ENCODE measurements around the gene KCNH4. TPM values are rescaled to one million over a fixed set of nuclear protein-coding genes. Genes with fewer than 3 reads are reported as not detected.

KCNH4 gene
- total RNA-seq, 1 experiment from 2014 or later: not detected

DNA sequence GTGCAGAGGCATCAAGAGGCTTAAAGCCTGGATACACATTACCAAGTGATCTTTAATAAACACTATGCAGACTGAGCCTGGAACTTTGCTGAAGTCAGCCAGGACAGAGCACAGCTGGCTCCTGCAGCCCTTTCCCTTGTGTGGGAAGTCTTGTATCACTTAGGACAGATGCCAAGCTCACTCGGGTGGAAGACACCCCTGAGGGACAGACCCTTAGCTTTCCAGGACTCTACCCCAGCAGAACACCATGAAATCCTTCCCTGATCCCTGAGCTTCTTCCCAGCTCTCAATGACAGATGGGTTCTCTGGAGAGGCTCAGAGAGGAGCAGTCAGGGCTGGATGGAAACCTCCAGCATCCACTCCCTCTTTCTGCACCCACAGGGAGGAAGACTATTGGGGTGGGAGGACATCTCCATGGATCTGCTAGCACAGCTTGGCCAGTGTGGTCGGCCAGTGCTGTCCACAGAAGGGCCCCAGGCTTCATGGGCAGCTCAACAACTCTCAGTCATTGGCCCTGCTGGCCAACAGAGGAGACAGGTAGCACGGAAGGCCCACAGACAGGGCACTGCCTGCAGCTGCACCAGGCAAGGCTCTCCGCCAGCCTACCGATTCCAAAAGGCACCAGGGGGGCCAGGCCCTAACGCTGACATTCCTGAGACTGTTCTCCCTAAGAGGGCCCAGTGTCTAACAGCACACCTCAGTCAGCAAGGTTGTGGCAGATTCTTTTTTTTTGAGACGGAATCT is 42.0 kb downstream of the KCNH4 start:
- no peak for DNase-seq (ENCODE audit: low spot score)

- DNase-seq (ENCODE audit: low spot score): no peak
Measured at GRCh38 chr17:42136654-42137051, 44.3 kb downstream of the KCNH4 start.

- DNase-seq (ENCODE audit: low spot score): peak; percentile 91
Measured at GRCh38 chr17:42135664-42136653, 45.0 kb downstream of the KCNH4 start.

- no peak for DNase-seq (ENCODE audit: low spot score)
Measured at GRCh38 chr17:42135151-42135550, 45.8 kb downstream of the KCNH4 start.

GRCh38 chr17:42133461-42134041 is 47.4 kb downstream of the KCNH4 start:
- DNase-seq (ENCODE audit: low spot score): no peak

- DNase-seq (ENCODE audit: low spot score): peak; percentile 63
Measured at GRCh38 chr17:42132941-42133340, 48.0 kb downstream of the KCNH4 start.

DNA sequence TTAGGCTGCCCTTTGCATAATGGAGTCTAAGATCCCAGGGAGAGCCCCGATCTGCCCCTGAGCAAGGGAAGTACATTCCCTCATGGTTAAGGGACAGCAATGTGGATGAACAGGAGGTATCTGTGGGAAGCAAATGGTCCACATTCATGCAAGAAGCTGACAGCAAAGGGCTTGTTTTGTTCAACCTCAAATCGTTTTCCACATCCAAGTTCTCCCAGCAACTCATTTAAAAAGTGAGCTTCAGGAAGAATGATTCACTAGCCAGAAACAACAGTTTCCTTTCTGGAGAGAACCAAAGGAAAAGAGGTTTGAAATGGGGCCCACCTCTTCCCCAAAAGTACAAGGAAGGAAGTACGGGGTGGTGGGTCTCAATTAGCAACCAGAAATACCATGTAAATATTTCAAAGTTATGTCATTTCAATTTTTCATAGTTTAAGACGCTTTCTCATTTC is 48.9 kb downstream of the KCNH4 start:
- no peak for DNase-seq (ENCODE audit: low spot score)

DNA sequence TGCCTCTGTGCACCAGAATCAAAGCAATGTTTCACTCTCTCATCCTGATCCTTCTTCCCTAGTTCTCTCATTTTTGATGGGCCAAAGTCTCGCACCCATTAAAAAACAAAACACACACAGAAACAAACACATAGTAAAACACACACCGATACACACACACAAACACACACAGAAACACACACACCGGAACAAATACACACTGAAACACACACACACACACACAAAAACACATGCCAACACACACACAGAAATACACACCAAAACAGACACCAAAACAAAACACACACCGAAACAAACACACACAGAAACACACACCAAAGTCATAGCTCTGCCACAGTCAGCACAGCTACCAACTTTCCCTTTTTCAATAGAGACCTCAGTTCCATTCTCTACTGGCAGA is 49.7 kb downstream of the KCNH4 start:
- DNase-seq (ENCODE audit: low spot score): no peak

DNA sequence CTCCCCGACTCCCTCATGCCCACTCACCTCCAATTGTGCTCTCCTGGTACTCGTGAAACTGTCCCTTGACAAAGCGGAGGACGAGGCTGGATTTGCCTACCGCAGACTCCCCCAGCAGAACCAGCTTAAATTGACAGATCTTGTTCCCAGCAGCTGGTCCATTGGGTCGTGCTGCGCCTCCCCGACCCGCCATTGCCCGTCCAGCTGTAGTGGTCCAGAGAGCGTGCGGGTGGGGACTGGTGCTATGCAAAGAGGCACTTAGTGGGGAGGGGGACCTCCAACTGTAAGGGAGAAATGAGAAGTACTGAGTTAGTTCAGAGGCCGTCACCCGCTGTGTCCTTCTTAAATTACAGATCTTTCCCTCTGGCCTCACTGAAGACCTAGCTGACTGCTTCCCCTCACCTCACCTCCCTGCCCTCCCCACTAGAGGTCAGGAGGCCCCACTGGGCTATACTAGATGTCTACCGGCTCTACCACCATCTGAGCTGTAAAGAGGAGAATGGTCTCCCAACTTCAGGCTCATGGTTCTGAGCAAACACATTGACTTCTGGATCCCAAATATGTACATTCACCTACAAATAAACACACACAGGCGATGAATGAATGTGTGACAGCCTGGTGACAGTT is 50.5 kb downstream of the KCNH4 start:
- DNase-seq (ENCODE audit: low spot score): no peak

DNA sequence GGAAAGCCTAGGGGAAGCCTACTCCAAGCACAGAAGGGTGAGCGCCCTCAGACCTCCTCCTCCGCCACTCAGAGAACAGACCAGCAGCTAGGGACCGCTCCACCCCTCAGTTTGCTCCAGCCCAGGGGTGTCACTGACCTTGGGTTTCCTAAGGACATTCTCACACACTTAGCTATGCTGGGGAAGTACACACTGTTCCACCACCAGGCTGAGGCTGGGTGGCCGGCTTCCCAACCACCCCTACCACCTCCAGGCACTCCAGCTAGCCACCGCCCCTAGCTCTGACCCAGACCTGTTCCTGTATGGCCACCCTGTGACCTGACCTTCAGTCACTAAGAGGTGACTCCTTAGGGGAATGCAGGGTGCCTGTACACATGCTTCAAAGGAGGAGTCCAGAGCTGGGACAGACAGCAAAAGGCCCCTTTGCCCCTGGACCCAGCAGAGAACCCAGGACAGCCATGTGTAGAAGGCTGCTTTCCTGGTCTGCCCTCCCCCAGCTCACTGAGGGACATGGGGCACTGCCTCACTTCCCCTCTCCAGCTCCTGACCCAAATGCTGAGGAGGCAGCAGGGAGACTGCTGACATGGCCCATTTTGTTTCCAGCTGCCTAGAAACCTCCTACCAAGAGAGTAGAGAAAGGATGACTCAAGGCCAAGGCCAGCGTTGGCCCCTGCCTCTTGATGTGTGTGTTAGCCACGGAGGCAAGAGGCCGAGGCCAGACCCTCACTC is 51.7 kb downstream of the KCNH4 start:
- DNase-seq (ENCODE audit: low spot score): no peak

DNA sequence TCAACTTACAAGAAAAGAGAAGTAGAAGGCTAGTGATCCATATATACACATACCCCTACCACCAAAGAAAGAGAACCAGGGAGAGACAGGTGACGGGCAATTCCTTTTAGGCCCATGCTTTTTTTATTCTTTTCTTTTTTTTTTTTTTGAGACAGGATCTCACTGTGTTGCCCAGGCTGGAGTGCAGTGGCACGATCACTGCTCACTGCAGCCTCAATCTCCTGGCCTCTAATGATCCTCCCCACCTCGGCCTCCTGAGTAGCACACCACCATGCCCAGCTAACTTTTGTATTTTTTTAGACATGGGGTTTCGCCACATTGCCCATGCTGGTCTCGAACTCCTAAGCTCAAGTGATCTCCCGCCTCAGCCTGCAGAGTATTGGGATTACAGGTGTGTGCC is 53.5 kb downstream of the KCNH4 start:
- DNase-seq (ENCODE audit: low spot score): no peak

- DNase-seq (ENCODE audit: low spot score): no peak
Measured at GRCh38 chr17:42126836-42127235, 54.1 kb downstream of the KCNH4 start.

GRCh38 chr17:42125565-42125964 is 55.4 kb downstream of the KCNH4 start:
- DNase-seq (ENCODE audit: low spot score): no peak

DNA sequence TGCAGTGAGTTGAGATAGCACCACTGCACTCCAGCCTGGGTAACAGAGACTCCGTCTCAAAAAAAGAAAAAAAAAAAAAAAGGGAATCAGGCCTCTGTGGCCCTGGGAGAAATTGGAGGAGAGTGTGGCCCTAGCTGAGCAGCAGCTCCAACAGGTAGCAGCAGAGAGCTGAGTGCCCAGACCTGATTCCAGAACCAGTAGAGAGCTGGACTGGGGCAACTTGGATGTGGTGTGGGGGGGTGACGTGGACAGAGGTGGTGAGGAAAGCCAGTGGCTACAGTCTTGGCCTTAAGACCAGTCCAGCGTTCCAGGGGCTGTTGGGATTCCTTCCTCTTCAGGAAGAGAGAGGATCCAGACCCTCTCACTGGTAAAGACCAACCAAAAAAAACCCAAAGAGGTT is 56.7 kb downstream of the KCNH4 start:
- DNase-seq (ENCODE audit: low spot score): no peak

DNA sequence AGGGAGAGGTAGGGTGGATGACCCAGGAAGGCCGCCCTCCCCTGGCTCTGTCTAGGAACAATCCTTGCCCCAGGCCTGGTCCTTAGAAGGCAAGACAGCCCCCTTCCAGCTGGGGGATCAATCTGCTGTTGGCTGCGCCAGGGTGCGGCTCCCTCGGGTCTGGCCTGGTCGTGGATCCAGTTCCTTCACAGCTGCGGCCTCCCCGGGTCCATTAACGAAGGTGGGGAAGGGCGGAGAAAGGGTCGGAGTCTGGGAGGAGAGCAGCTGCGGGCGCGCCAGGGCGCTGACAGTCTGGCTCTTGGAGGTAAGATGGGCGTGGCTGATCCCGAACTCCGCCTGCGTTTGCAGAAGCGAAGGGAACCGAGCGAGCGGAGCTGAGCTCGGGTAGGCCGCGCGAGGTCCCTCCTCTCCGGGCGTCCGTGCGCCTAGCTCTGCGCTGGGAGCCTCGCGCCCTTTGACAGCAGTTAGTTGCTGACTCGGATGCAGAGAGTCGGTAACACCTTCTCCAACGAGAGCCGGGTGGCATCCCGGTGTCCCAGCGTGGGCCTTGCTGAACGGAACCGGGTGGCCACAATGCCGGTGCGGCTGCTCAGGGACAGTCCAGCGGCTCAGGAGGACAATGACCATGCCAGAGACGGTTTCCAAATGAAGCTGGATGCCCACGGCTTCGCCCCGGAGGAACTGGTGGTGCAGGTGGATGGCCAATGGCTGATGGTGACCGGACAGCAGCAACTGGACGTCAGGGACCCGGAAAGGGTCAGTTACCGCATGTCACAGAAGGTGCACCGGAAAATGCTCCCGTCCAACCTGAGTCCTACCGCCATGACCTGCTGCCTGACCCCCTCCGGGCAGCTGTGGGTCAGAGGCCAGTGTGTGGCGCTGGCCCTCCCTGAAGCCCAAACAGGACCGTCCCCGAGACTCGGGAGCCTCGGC is 58.3 kb downstream of the KCNH4 start, which contains the start of gene HSPB9:
Gene HSPB9 (plus strand): TSS at position 434 of the 933 bp plus-strand sequence. CDS start 47 bp downstream, at position 481.
- peak; percentile 49 for DNase-seq (ENCODE audit: low spot score)

- peak; percentile 89 for DNase-seq (ENCODE audit: low spot score)
Measured at GRCh38 chr17:42120770-42121769, 59.9 kb downstream of the KCNH4 start, which contains the start of gene KAT2A. Gene KAT2A (minus strand): TSS chr17:42121367. CDS start chr17:42121304, 63 bp downstream.

DNA sequence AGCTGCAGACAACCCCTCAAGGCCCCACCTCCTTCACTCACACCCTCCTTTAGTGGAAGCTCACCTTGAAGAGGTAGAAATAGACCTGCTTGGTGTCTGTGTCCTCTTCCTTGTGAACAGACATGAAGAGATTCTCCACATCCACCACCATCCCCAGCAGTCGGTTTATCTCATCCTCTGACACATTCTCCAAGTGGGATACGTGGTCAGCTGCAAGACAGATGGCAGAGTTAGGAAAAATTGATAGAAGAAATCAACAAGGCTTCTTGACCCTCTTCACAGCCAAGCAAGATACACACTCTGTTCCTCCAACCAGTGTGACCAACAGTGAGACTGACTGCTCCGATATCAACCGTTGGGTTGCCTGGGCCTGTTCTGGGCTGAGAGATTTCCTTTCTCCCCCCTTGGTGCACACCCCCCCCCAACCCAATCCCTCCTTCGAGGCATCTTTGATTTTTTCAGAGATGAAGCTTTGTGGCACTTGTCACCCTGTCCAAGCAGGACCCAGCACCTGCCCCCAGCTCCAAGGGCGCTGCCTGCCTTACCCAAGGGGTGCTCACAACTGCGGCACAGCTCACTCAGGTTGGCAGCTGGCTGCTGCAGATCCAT is 60.7 kb downstream of the KCNH4 start:
- DNase-seq (ENCODE audit: low spot score): no peak

- no peak for DNase-seq (ENCODE audit: low spot score)
Measured at GRCh38 chr17:42119301-42119700, 61.6 kb downstream of the KCNH4 start.

Measured in HT-29 (cell line).